Measurements from ENCODE around the gene CDH4. TPM values are rescaled to one million over a fixed set of nuclear protein-coding genes. Genes with fewer than 3 reads are reported as not detected.
"Not testable (repeated sequence)": the region's sequence is repeated elsewhere in the genome, so short reads cannot be mapped to it uniquely, and the experiment has no call there.

The CDH4 gene
- total RNA-seq, 2 donors from 2014 or later, result 0.06 TPM; not detected in 1

GRCh38 chr20:61969806-61970205 is 717.7 kb downstream of the CDH4 start:
- intact Hi-C loops (cut with DNase I, micrococcal nuclease), result no loop called here
- ATAC-seq (no peak), DNase-seq (no peak)

- ATAC-seq (no peak), DNase-seq (no peak)
- intact Hi-C loops (cut with DNase I, micrococcal nuclease), result no loop called here
Observed at GRCh38 chr20:61970357-61970756, 718.3 kb downstream of the CDH4 start.

GRCh38 chr20:61971595-61971994 is 719.5 kb downstream of the CDH4 start:
- DNase-seq; intact Hi-C loops (cut with DNase I, micrococcal nuclease); ATAC-seq: not testable (repeated sequence)

GRCh38 chr20:61972636-61973508 is 720.8 kb downstream of the CDH4 start:
- DNase-seq (no peak), ATAC-seq (no peak)
- intact Hi-C loops (cut with DNase I, micrococcal nuclease), result no loop called here

GRCh38 chr20:61973515-61974356 is 721.7 kb downstream of the CDH4 start:
- intact Hi-C loops (cut with DNase I, micrococcal nuclease), result no loop called here
- ATAC-seq (no peak), DNase-seq (no peak)

- DNase-seq, result no peak
- intact Hi-C loops (cut with DNase I, micrococcal nuclease), result no loop called here
- no peak for ATAC-seq
Observed at GRCh38 chr20:61974357-61974665, 722.2 kb downstream of the CDH4 start.

GRCh38 chr20:61975407-61976129 is 723.5 kb downstream of the CDH4 start:
- ATAC-seq (no peak), DNase-seq (no peak)
- intact Hi-C loops (cut with DNase I, micrococcal nuclease), result no loop called here

GRCh38 chr20:61976263-61976643 is 724.2 kb downstream of the CDH4 start:
- no peak for DNase-seq
- ATAC-seq, result no peak
- intact Hi-C loops (cut with DNase I, micrococcal nuclease), result no loop called here

GRCh38 chr20:61976644-61977418 is 724.8 kb downstream of the CDH4 start:
- ATAC-seq, result no peak
- intact Hi-C loops (cut with DNase I, micrococcal nuclease), result no loop called here
- no peak for DNase-seq

- ATAC-seq, result no peak
Observed at GRCh38 chr20:61977419-61977786, 725.3 kb downstream of the CDH4 start.

GRCh38 chr20:61978491-61978890 is 726.4 kb downstream of the CDH4 start:
- intact Hi-C loops (cut with DNase I, micrococcal nuclease), result no loop called here
- DNase-seq (no peak), ATAC-seq (no peak)

More at GRCh38 chr20:61977419-61977786, 725.3 kb downstream of the CDH4 start:
- no peak for DNase-seq
- intact Hi-C loops (cut with DNase I, micrococcal nuclease), result no loop called here

- ATAC-seq (no peak), DNase-seq (no peak)
- intact Hi-C loops (cut with DNase I, micrococcal nuclease), result no loop called here
Observed at GRCh38 chr20:61979090-61979489, 727.0 kb downstream of the CDH4 start.

- no peak for ATAC-seq
- intact Hi-C loops (cut with DNase I, micrococcal nuclease), result no loop called here
- DNase-seq, result no peak
Observed at GRCh38 chr20:61979701-61980635, 727.9 kb downstream of the CDH4 start.

GRCh38 chr20:61980647-61981583 is 728.9 kb downstream of the CDH4 start:
- DNase-seq (peak in 1 of 2 donors; percentile 20), ATAC-seq (peak; percentile 59)
- intact Hi-C loops (cut with DNase I, micrococcal nuclease), result no loop called here

- ATAC-seq; intact Hi-C loops (cut with DNase I, micrococcal nuclease); DNase-seq: not testable (repeated sequence)
Observed at GRCh38 chr20:61981691-61982090, 729.6 kb downstream of the CDH4 start.

GRCh38 chr20:61982191-61982950 is 730.3 kb downstream of the CDH4 start:
- ATAC-seq, result no peak
- intact Hi-C loops (cut with DNase I, micrococcal nuclease), result no loop called here
- no peak for DNase-seq
